GM18520 (cell line): ENCODE measurements around the gene YTHDF1.

Experiments used
- ATAC-seq: cut with Tn5 transposase; IDR thresholded peaks from one replicate; pipeline ENCODE4 v1.9.1; 2021; ENCODE audit not compliant: unreplicated experiment

YTHDF1 gene

DNA sequence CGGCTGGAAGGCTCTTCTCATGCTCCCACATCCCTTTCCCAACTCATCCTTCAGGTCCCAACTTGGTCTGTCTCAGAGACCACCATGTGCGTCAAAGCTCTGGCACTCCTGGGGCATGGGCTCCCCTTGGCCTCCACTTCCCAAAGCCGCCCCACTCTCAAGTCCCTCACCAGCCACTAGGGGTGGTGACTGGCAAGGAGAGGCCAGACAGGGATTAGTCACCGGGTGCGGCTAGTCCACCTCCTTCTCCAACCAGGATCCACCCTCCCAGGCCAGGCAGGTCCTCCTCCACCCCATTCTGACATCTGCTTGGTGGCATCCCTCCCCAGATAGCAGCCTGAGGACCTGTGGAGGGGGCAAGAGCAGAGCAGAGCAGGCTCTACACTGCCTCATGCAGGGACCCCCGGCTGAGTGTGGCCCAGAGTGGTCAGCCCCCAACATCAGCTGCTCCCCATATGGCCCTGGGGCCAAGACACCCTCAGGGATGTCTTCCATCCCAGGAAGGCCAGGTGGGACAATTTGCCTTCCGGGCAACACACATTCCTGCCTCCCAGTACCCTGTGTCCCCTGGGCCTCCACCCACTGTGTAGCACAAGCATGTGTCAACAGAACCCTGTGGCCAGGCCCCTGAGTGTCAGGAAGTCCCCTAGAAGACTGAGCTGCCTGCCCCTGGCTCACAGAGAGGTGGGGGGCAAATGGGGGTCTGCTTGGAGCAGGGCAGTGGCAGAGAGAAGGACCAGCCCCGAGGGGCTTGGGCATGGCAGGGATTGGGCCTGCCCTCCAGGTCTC is 29.2 kb downstream of the YTHDF1 start:
- ATAC-seq: no peak

DNA sequence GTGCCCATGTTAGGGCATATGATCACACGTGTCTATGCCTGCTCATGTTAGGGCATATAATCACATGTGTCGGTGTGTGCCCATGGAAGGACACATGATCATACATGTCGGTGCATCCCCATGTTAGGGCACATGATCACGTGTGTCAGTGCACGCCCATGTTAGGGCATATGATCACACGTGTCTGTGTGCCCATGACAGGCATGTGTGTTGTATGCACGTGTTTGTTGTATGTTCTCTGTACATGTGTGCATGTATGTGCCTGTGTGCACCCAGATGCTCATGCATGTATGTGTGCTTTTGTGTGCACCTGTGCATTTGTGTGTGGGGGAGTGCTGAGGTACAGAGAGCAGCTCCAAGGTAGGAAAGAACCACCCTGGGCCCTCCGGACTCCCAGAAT is 29.8 kb downstream of the YTHDF1 start:
- ATAC-seq: no peak

DNA sequence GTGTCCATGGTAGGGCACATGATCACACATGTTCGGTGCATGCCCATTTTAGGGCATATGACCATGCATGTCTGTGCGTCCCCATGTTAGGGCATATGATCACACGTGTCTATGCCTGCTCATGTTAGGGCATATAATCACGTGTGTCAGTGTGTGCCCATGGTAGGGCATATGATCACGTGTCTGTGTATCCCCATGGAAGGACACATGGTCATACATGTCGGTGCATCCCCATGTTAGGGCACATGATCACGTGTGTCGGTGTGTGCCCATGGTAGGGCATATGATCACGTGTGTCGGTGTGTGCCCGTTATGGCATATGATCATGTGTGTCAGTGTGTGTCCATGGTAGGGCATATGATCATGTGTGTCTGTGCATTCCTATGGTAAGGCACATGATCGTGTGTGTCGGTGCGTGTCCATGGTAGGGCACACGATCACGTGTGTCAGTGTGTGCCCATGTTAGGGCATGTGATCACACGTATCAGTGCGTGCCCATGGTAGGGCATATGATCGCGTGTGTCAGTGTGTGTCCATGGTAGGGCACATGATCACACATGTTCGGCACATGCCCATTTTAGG is 30.6 kb downstream of the YTHDF1 start:
- no peak for ATAC-seq

DNA sequence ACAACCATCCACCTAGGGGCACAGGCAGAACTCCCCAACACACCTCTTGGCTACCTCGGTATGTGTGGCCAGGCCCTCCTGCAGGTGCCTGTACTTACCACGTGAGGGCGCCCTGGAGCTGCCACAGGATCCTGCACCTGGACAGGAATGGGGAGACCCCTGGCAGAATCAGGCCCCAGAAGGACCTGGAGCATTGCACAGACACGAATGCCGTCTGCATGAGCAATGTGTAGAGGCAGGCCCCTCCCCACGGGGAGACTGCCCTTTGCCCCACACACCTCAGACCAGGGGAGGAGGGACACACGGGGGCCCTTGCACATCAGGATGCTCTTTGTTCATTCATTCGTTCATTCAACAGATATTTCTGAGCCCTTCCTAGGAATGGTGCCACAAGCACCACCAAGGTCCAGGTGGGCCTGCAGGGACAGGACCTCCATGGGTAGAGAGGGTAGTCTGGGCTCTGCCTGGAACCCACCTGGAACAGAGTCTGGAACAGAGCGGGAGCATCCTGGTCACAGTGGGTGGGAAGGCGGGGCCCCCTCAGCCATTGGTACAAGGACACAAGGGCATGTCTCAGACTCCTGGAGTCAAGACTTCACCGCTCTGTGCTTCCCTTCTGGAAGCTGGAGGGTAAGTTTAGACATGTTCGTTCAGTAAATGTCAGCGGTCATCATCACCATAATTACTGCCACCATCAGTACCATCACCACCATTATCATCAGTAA is 32.3 kb downstream of the YTHDF1 start:
- ATAC-seq: no peak

DNA sequence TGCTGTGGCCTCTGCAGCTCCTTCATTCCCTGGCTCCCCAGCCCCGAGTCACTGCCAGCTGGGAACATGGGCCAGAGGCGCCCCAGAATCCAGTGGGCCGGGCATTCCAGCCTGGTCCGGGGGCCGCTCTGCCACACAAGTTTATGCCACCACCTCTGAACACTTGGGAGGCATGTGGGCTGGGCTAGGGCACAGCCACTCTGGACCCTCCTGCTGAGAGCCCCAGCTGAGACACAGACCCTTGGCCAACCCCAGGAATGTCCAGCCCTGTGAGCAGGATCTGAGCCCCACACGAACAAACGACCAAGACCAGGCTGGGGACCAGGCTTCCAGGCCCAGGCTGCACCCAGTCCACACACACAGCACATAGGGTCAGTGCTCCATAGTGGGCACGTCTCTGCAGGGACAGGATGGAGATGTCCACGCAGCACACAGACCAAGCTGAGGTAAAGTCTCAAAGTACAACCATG is 33.0 kb downstream of the YTHDF1 start:
- no peak for ATAC-seq

DNA sequence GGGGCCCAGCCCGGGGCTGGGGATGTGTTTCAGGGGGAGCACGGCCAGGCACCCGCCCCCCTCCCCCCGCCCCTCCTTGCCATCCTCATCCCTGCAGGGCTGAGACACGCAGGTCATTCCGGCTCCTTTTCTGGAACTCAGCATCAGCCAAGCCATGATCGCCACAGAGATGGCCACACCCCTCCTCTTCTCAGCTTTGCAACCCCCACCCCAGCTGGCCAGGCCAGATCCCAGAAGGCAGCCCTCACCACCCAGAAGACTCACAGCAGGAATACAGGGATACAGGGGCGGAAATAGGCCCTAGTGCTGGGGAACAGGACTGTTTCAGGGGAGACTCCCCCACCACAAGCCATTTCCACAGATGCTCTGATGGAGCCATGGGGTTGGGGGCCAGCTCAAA is 33.5 kb downstream of the YTHDF1 start:
- ATAC-seq: no peak

DNA sequence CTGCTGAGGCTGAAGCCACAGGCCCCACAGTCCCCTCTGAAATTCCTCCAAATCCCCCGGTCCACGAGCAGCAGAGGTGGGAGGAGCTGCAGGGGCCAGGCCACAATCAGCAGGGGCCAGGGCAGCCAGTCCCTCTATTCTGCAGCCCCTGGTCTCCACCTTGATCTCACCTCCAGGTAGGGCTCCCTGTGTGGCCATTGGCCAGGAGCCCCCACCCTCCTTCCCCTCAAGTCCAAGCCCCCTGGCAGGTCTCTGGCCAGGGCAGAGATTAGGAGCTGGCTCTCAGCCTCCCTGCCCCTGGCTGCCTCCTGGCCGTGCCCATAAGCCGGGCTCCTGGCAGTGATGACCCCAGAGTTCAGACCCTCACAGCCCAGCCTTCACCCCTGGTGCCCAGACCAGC is 34.7 kb downstream of the YTHDF1 start:
- ATAC-seq: no peak

DNA sequence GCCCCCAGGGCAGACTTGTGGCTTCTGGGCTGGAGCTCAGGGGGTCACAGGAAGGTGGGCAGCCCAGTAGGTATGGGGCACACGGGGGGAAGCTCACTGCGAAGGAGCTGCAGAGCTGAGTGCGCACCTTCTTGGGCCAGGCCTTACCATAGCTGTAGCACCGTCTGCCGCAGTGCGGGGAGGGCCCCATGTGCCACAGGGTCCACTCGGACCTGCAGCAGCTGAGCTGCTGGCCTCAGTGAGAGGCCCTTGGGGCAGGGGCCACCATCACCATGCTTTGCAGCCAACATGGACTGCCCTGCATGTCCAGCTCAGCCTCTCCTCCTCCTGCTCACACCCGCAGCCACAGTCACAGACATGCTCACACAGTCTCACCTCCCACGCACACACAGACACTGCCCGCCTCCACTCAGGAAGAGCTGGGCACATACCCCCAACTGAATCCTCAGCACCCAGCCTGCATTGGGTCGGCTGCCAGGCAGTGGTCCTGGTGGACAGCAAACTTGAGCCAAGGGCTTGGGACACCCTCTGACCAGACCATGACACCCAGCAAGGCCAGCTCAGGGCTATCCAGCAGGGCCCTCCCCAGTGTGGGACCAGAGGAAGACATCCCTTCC is 35.3 kb downstream of the YTHDF1 start:
- no peak for ATAC-seq

DNA sequence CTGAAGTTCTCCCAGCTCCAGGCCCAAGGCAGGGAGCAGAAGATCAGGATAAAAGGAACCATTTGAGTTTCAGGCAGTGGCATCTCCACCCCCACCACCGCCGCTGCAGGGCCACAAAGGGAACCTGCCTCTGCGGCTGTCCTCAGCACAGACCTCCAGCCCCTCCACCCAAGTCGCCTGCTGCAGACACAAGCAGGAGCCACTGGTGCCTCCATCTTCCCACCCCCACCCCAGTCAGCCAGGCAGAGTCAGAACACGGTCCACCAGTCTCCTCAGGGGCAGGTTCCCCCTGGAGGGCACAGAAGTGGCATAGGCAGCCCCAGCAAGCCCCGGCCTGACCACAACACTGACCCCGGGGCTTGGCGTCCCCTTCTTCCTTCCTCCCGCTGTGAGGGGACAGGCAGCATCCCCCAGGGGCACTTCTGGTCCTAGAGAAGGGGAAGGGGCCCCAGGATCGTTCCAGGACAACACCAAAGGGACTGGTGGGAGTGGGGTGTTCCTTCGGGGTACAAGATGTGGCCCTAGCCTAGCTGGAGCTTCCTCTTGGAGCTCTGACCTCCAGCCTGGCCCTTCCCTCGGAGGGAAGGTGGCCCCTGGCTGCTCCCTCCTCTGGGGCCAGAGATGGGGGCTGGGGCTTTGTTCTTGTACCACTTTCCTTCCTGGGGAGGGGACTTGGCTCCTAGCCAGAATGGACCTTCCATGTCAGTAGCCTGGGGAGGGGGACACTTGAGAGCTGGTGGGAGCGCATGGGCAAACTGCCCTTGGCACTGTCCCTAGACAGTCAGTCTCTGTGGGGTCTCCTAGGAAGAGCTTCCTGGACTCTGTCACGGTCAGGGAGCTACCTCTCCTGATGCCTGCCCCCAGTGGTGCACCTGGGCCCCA is 36.0 kb downstream of the YTHDF1 start:
- no peak for ATAC-seq

DNA sequence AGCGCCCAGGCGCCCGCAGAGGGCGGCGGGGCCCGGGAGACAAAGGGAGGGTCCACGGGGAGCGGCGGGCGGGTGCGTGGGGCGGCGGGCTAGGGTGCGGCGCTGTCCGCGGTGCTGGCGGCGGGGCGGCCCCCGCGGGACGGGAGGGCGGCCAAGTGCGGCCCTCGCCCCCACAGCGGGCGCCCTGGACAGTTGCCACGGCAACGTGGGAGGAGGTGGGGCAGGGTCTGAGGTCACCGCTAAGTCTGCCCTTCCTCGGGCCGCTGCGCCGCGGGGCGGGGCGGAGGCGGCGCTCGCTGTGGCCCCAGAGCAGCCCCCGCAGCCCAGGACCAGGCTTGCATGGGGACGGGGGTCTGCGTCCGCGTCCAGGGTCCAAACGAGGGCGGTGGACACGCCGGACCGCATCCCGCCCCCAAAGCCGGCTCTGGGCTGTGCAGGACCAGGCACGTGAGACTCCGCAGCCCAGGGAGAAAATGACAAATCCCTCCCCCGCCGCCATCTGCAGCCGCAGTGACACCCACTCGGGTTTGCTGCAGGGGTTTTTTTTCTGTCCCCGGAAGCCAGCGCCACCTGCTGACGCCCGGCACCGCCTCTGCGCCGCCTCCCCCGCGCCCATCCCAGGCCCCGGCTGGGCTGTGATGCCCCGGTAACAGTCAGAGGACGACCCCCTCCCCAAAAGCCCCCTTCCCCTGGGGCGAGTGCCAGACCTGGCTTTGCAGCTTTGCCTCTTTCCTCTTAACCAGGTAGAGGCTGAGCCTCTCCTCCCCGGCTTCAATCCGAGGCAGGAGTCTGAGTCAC is 36.8 kb downstream of the YTHDF1 start:
- ATAC-seq: no peak

DNA sequence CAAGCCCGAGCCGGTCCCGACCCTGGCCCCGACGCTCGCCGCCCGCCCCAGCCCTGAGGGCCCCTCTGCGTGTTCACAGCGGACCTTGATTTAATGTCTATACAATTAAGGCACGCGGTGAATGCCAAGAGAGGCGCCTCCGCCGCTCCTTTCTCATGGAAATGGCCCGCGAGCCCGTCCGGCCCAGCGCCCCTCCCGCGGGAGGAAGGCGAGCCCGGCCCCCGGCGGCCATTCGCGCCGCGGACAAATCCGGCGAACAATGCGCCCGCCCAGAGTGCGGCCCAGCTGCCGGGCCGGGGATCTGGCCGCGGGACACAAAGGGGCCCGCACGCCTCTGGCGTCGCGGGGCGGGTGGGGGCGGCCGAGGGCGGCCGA is 37.5 kb downstream of the YTHDF1 start:
- no peak for ATAC-seq

DNA sequence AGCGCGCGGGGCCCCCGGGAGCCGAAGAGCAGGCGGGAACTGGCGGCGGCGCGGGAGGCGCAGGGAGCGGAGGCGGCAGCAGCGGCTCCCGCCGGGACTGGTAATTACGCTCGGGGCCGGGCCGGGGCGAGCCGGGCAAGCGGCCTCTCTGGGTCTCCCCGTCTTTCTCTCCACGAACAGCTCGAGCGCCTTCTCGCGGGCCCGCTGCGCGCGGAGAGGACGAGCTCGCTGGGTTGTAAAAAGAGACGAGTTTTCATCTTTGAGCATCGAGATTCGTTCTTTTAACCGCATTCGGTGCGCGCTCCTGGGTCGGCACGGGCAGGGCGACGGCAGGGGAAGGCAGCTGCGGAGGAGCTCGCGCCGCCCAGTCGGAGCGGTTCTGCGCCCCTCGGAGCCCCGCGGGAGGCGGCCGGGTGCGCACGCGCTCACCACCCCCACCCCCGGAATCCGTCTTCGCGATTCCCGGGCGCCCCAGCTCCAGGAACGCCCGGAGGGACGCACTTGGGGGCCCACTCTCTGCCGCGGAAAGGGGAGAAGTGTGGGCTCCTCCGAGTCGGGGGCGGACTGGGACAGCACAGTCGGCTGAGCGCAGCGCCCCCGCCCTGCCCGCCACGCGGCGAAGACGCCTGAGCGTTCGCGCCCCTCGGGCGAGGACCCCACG is 38.0 kb downstream of the YTHDF1 start:
- ATAC-seq: no peak

DNA sequence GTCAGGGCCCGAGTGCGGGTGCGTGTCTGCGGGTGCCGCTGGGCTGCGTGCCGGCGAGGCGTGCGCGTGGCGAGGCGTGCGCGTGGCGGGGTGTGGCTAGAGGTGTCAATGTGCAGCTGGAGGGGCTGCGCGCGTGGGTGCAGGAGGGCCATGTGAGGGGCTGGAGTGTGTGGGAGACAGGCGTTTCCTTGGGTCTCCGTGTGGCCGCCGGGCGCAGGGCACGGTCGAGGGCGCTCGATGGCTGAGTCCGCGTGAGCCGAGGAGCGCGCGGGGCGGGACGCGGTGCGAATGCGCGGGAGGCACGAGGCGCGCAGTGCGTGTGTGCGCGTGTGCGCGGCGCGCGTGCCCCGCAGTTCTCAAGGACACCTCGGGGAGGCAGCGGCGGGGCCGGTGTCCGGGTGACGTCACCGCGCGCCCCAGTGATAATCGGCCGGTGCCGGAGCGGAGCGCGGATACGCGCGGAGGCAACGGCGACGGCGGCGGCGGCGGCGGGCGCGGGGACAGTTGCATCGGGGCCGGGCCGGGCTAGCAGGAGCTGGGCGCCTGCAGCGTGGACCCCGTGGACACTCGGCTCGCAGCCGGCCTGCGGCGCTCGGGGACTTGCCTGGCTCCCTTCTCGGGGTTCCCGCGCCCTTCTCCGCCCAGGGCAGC is 38.7 kb downstream of the YTHDF1 start:
- no peak for ATAC-seq

DNA sequence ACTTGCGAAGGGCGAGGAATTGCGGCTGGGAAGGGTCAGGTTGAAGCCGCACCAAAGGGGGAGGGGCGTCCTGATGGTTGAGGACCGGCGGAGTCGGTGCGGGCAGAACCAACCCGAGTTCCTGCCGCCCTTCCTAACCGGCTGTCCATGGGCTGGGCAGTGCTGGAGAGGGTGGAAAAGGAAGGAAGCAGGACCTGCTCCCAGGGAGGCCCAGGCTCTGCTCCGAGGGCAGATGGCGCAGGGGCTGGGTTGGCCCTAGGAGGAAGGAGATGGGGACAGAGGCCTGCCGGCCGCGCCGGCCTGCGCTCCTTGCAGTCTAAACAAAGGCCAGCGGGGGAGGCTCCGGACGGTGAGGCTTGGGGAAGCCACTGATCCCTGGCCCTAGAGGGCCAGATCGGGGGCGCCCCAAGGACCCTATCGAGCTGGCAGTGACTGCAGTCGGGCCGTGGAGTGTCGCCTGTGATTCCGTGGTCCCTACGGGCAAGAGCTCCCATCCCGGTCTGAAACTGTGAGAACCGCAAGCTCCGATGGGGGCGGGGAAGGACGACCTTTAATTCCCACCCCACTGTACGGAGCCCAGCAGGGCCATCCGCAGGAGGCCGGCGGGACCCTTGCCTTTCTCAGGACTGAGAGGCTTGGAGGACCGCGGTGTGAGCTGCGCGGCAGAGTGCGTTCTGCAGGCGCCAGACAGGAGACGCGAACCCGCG is 39.4 kb downstream of the YTHDF1 start:
- no peak for ATAC-seq

DNA sequence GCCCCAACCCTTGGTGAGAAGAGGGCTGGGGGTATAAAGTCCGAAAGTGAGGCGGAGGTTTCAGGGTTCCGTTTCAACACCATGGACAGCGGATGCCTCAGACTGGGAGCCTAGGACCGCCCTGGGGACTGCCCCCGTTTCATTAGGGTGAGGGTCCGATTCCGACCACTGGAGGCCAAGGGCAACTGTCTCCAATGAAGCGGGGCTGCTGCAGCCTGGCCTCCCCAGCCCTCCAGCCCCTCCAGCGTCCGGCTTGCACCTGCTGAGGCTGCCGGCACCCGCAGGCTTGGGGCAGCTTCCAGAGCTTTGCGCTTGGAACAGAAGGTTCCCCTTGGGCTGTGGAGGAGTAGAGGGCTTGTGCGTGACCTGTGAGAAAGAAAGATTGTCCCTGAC is 39.9 kb downstream of the YTHDF1 start:
- ATAC-seq: no peak

DNA sequence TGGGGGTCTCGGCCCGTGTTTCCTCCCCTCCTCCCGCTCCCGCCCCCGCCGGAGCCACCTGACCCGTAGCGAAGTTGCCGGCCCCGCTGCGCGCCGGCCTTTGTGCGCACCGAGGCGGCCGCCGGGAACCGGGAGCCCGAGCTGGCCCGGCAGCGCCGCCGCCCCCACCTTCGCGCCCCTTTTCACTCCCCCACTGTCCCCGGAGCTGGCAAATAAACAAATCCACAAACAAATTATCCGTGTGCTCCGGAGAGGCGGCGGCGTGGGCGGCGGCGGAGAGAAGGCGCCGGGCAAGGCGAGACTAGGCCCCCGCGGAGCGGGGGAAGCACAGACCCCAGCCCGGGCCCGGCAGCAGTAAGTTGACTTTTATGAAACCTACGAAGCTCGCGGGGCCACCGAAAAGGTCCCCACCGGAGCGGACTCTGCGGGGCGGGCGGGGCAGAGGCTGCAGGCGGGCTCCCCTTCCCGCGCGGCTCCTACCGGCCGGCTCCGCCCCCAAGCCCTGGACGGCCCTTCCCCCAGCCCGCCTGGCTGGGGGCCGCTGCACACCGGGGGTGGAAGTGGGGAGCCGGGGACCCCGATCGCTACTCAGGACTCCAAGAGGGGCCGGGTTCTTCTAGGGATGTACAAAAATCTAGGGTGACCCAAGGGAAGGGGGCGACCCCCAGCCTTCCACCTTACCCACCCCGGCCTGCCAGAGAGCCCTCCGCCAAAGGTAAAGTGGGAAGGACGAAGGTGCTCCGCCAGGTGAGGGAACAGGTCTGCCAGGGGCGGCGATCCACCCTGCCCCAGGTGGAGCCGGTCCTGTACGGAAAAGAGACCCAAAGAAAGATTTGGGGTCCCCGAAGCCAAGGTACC is 40.7 kb downstream of the YTHDF1 start:
- no peak for ATAC-seq

DNA sequence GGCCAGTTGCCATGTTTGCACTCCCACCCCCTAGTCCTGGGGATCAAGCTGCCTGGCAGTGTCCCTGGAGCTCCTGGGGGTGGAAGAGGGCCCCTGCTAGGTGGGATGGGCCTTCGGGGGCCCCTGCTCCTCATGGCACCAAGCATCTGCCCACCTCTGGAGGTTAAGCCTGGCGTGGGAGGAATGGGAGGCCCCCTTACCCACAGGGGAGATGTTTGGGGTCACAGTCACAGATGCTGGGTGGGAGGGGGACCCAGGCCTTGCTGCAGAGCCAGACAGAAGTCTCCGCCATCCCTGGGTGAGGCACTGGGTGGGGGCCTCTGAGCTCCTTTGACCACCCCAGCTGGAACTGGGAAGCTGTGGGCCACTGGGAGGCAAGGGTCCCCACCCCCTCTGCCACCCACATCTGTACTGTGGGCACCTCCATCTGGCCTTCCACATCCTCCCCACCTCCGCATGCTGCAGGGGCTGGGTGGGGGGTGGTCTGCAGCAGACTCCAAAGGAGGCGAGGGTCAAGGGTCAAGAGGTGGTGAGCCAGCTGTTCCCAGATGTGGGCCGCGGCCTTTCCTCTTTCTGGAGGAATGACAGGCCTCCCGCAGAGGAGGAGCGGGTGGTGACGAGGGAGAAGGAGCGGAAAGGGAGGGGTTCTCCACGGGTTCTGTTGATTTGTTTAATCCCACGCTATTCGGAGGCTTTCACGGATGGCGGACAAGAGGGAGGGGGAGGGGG is 41.5 kb downstream of the YTHDF1 start:
- ATAC-seq: no peak
